NCI-H510A (cell line): ENCODE results near the gene PPFIBP2.
A peak's percentile ranks its signal among the peaks of the same experiment; 100 is the strongest.

Experiments
- DNase-seq: peaks from one replicate; lab custom pipeline; 2025; lab: John Stamatoyannopoulos, UW

The PPFIBP2 gene

GRCh38 chr11:7578276-7578955, 64.6 kb downstream of the PPFIBP2 start:
- no peak for DNase-seq

DNA sequence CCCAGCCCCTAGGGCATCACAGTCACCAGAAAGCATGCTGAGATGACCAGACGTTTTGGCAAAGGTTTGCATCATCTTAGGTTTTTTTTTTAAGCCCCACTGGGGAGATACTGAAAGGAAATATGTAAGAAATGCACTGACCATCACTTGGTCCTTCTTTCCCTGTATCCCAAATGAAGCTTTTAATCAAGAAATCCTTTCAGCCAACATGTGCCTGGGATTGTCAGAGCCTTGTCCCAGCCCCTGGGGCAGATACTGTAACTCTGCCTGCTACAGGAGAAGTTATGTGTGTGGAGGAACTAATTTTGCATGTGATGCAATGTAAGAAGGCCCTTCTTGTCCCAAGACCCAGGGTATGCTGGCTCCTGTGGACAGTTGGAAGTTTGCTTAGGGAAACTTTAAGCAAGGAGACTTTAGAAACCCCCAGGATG, 65.6 kb downstream of the PPFIBP2 start:
- no peak for DNase-seq

- no peak for DNase-seq
Observed at GRCh38 chr11:7581021-7581590, 67.3 kb downstream of the PPFIBP2 start.

DNA sequence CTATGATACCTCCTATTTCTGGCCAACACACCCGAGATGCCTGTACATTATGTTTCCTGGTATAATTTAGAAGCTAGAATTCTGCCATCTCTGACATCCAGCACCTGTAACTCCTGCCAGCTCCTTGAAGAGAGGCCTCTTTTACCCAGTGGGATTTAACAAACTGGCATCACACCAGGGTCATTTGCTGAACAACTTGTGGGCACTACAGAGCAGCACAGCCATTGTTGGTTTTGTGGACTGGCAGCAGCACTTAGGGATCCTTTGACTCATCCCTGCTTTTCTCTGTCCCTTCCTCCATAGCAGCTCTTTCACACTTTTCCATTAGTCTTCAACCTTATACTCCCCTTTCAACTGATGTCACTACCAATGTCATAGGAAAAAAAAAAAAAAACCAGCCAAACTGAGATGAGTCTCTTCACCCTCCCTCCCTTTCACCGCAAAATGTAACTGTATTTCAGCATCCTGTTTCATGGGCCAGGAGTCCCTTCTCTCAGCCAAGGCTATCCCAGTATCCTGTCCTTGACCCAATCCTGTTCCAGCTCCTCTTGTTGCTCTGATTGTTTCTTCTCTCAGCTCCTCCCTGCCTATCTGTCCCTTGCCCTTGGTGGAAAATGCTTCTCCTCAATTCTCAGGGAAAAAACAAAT, 68.7 kb downstream of the PPFIBP2 start:
- DNase-seq: no peak

- no peak for DNase-seq
Observed at GRCh38 chr11:7583248-7583647, 69.4 kb downstream of the PPFIBP2 start.

- DNase-seq: no peak
Observed at GRCh38 chr11:7584910-7585309, 71.1 kb downstream of the PPFIBP2 start.

GRCh38 chr11:7585816-7586215, 72.0 kb downstream of the PPFIBP2 start:
- DNase-seq: no peak

- no peak for DNase-seq
Observed at GRCh38 chr11:7586376-7586775, 72.6 kb downstream of the PPFIBP2 start.

DNA sequence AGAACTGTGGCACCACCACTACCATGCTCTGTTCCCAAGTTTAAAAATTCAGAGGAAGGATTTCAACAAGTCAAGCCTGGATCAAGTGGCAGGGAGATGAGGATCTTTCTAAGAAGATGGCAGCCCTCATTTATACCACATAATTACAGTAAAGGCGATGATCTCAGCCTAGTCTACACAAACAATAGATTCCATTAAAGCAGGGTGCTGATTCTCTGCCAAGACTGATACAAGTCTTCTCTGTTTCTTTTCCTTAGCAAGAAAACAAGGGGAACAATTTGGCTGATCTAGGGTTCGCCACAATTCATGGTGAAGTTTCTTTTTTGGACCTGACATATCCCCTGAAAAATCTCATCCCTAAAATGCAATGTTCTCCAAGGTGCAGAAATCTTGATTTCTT, 73.9 kb downstream of the PPFIBP2 start:
- no peak for DNase-seq

GRCh38 chr11:7589861-7590260, 76.1 kb downstream of the PPFIBP2 start:
- no peak for DNase-seq

DNA sequence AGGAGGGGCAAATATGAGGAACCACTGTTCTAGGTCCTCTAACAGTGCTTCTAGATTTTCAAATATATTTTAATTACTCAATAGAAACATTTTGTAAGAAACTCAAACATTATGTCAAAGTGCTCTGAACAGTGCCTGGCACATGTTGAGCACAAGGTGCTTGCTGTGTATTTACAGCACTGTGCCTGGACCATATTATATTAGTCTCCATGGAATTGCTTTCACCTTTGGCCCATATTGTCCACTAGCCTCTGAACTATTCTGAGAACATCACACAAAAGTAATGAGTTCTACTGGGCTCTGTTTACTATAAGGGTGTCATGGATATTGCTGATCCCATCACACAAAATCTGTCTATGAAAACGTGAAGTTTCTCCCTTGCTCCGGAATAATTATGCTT, 76.7 kb downstream of the PPFIBP2 start:
- no peak for DNase-seq

GRCh38 chr11:7591107-7591894, 77.5 kb downstream of the PPFIBP2 start:
- DNase-seq: no peak

GRCh38 chr11:7591987-7592386, 78.2 kb downstream of the PPFIBP2 start:
- DNase-seq: no peak

- DNase-seq: no peak
Observed at GRCh38 chr11:7592711-7593110, 78.9 kb downstream of the PPFIBP2 start.

DNA sequence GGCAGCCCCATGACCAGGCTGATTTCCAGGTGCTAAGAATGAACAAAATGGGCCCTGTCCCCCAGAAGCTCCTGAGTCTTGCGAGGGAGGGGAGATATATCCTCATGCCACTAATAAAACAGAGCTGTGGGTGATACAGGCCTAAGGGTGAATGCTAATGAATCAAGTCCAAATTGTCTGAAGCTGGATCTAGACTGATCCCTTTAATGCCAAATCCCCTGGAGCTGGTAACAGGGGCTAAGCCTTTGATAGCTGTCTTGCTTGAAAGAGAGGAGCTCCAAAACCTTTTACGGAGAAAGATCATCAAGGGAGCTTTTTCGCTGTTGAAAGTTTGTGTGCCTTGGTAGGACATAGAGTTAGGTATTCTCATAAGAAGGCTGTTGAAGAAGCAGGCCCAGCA, 79.7 kb downstream of the PPFIBP2 start:
- no peak for DNase-seq

DNA sequence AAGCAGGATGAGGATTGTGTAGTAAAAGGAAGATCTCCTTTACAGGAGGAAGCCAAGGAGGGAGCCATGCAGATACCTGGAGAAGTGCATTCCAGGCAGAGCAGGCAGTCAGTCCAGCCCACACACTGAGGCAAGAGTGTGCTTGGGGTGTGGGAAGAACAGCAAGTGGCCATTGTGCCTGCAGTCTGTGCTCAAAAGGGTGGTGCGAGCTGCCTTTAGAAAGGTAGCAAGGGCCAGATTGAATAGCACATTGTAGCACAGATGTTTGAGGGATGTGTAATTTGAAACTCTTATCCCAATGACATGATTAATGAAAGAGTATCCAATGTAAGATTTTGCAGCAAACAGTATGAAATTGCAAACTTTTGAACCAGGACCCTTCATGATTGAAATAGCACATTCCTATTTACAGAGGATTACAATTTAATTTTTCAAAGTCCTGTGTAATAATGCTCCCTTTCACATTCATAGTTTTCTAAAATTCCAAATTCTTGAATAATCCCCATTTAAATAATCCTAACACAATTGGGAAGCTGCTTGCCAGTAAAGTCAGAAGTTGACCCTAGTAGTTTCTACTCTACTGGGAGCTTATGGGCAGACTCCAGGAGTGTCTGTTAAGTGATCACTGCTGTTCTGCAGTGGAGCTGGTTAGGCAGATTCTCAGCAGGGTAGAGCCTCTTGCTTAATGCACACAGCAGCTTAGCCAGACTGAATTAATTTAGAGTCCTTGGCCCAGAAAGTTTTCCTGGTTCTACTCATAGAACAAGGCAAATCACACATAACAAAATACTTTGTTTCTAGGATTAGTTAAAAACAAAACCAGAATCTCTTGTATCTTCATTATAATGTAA, 81.4 kb downstream of the PPFIBP2 start:
- no peak for DNase-seq

GRCh38 chr11:7595951-7596350, 82.2 kb downstream of the PPFIBP2 start:
- no peak for DNase-seq

DNA sequence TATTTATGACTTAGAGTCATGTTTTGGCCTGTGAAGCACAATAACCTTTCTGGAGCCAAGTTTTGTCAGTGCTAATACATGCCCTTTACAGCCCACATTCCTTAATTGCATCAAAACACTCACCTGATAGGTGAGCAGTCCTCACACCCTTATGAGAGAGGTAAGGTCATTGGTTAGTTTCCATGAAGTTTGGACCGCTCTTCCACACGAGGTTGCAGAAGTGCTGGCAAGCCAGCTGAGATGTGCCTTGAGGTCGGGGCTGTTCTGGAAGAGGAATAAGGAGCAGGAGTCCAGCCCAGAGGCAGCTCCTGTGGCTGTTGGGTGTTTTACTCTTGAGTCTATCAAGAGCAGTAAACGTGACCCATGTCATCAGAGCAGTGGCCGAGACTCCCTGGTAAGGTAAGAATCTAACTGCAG, 83.2 kb downstream of the PPFIBP2 start:
- DNase-seq: no peak

- DNase-seq: peak; percentile 84
Observed at GRCh38 chr11:7597620-7598019, 83.8 kb downstream of the PPFIBP2 start.

DNA sequence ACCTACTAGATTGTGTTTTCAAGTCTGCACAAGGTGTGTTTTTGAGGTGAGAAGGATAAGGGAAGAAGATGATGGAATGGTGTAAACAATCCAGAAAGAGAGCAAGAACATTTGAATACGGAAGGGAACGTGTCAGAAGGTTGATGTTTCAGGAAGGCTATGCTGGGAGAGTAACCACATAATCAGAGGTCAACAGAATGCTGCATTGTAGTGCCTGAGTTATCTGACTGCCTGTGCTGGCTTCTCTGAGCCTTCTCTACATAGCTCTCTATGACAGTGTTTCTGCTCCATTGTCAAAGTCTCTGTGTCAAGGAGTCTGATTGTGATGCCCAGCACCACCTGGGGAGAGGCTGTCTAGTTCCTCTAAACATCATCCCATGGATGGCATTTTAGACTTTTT, 85.4 kb downstream of the PPFIBP2 start:
- DNase-seq: no peak

GRCh38 chr11:7600205-7600775, 86.5 kb downstream of the PPFIBP2 start:
- DNase-seq: no peak
